Type B pancreatic cell (in vitro differentiated cells): ENCODE data around the gene SELENBP1. TPM values are rescaled to one million over a fixed set of nuclear protein-coding genes. Genes with fewer than 3 reads are reported as not detected.

Experiments
- DNase-seq: peaks from one replicate; pipeline ENCODE4 v3.0.0; 2021; ENCODE audit warnings: mixed read lengths; ENCODE audit not compliant: unreplicated experiment; ENCODE audit errors: extremely low spot score
- H3K27ac Mint-ChIP-seq: 2 replicates; pipeline ENCODE4 v1.8.0; 2021; ENCODE audit warnings: mild to moderate bottlenecking, mixed read lengths
- H3K27me3 Mint-ChIP-seq: 2 replicates; pipeline ENCODE4 v1.8.0; 2021; ENCODE audit warnings: mixed read lengths
- H3K36me3 Mint-ChIP-seq: 2 replicates; pipeline ENCODE4 v1.8.0; 2021; ENCODE audit warnings: mixed read lengths
- H3K4me1 Mint-ChIP-seq: one replicate; pipeline ENCODE4 v1.8.0; 2021; ENCODE audit warnings: mixed read lengths; ENCODE audit not compliant: unreplicated experiment
- H3K4me3 Mint-ChIP-seq: 2 replicates; pipeline ENCODE4 v1.8.0; 2021; ENCODE audit warnings: mild to moderate bottlenecking, mixed read lengths
- H3K9me3 Mint-ChIP-seq: 2 replicates; pipeline ENCODE4 v1.8.0; 2021; ENCODE audit warnings: mixed read lengths
- CTCF ChIP-seq: fragments of 200-600 bp; sonication (generic); conservative IDR thresholded peaks from 2 replicates; pipeline ENCODE4 v1.5.0; 2021; ENCODE audit warnings: antibody characterized with exemption, mild to moderate bottlenecking
- total RNA-seq: library from RNA; stranded (reverse); gene quantifications from 2 replicates; pipeline ENCODE4 v1.2.1, GENCODE V29; 2021; ENCODE audit warnings: low replicate concordance

Gene SELENBP1
- total RNA-seq, 1 donor from 2014 or later = 39.2 TPM

- DNase-seq = no peak
- Mint-ChIP-seq H3K9me3 (no peaks in the 10 kb centered on the region), H3K4me1 (peaks cover 26% of the 10 kb centered on the region), H3K4me3 (peak overlapping the region; percentile 69), H3K27ac (no peak overlapping the region), H3K36me3 (no peaks in the 10 kb centered on the region), H3K27me3 (no peaks in the 10 kb centered on the region)
- no peak for TF ChIP-seq CTCF
Measured at GRCh38 chr1:151371370-151372057, 991 bp downstream of the SELENBP1 start.

DNA sequence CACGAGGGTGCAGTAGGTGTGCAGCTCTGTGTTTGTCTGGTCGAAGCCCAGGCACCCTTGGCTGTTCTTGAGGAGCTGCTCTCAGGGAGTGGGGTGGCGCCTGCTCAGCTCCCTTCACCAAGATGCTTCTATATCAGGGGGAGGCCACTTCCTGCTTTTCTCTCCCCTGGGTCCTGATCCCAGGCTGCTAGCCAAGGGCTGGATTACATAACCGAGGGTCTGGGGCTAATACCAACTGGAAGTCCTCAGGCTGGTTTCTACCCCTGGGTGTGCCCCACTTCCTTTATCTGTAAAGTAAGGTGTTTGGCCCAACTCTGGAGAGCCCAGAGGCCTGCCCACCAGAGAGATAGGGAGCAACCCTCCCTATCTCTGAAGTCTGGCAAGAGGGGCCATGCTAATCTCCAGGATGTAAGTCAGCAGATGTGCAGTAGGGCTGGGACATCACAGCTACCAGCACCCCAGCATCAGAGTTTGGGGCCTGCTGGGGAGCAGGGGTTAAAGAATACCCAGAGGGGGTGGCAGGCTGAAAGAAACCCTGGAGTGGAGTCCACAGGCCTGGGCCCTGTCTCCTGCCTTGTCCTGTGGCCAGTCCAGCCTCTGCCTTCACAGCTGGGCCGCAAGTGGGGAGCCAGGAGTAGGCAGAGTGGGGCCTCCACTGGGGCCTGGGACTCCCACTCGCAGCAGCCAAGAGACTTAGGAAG is 2.1 kb downstream of the SELENBP1 start:
- Mint-ChIP-seq H3K27me3 (no peaks in the 10 kb centered on the region), H3K4me3 (no peak overlapping the region), H3K4me1 (peaks cover 26% of the 10 kb centered on the region), H3K36me3 (peaks cover 3% of the 10 kb centered on the region), H3K9me3 (no peaks in the 10 kb centered on the region), H3K27ac (no peak overlapping the region)
- no peak for TF ChIP-seq CTCF
- DNase-seq = no peak

DNA sequence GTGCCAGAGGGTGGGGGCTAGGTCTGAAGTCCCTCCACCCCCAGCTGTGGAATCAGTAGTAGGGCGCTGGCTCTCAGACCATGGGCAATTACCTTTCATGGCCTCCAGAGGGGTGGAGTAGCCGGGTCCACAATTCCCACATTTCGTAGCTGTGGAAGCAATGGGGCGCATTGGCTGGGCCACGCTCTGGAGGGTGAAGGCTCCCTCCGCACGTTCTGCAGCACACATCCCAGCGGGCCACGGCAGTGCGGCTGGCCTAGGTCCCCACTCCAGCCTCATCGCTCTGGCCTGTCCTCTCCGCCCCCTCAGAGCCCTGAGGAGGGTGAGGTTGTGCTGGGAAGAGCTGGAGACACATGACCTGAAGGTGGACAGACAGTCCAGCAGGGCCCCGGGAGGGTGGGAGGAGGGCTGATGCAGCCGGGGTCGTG is 2.9 kb downstream of the SELENBP1 start:
- Mint-ChIP-seq H3K4me1 (peaks cover 26% of the 10 kb centered on the region), H3K36me3 (peaks cover 3% of the 10 kb centered on the region), H3K27ac (no peak overlapping the region), H3K27me3 (no peaks in the 10 kb centered on the region), H3K4me3 (no peak overlapping the region), H3K9me3 (no peaks in the 10 kb centered on the region)
- DNase-seq = no peak
- TF ChIP-seq CTCF = no peak

- no peak for DNase-seq
- no peaks in the 10 kb centered on the region for H3K27me3 Mint-ChIP-seq
- H3K36me3 Mint-ChIP-seq = peaks cover 3% of the 10 kb centered on the region
- no peak overlapping the region for H3K27ac Mint-ChIP-seq
- H3K4me3 Mint-ChIP-seq = no peak overlapping the region
- TF ChIP-seq CTCF = no peak
- H3K9me3 Mint-ChIP-seq = no peaks in the 10 kb centered on the region
- H3K4me1 Mint-ChIP-seq = peaks cover 26% of the 10 kb centered on the region
Measured at GRCh38 chr1:151369302-151369610, 3.2 kb downstream of the SELENBP1 start.

DNA sequence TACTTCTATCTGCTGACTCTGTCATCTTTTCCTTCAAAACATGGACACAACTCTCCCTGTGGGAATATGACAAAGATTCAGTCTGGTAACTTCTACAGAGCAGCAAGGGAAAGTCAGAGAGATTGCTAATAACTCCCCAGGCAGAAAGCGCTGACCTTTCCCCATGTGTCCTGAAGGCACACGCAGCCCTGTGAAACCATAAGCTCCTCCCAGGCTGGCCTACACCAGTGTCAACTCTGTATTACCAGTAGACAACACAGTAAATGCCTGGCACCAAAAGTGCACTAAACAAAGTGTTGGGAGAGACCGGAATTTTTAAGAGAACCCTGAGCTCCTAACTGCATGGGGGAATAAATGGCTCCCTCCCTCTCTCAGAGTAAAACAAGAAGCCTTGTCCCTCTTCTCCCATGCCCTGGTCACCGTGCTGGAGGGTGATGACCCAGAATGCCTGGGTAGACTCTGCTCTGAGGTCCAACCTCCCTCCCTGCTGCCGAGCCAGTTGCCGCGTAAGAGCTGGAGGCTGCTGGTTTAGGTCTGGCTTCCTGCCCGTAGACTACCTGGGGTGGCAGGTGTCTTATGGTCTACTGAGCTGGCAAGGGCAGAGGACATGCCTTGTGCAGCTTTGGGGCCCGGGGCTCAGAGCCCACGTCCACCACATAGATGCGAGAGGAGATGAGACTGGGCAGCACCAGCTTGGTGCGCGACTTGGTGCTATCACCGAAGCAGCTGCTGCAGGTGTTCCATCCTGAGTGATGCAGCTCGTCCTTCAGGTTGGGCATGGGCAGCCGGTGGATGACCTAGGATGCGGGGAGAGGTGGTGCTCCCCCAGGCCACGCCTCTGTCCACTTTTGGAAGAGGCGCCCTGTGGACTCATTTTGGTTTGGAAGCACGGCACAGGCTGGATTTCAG is 3.9 kb downstream of the SELENBP1 start:
- no peak for TF ChIP-seq CTCF
- H3K27ac Mint-ChIP-seq = no peak overlapping the region
- no peak overlapping the region for H3K4me3 Mint-ChIP-seq
- no peaks in the 10 kb centered on the region for H3K9me3 Mint-ChIP-seq
- no peaks in the 10 kb centered on the region for H3K27me3 Mint-ChIP-seq
- H3K36me3 Mint-ChIP-seq = peaks cover 3% of the 10 kb centered on the region
- peaks cover 20% of the 10 kb centered on the region for H3K4me1 Mint-ChIP-seq
- DNase-seq = no peak
